Subcutaneous adipose tissue (tissue), 4 donors: ENCODE measurements around the gene CMTM3. TPM values are rescaled to one million over a fixed set of nuclear protein-coding genes. Genes with fewer than 3 reads are reported as not detected.

ENCODE experiments used
- total RNA-seq, 4 donors: library from RNA; depleted of rRNA; stranded (reverse); fragments of >200 nt; gene quantifications; one replicate each; pipeline ENCODE4 v1.1.0, GENCODE V29; 2016
- TF ChIP-seq, protein P1 (sequence below): fragments of 450-650 bp; IDR thresholded peaks from one replicate; pipeline ENCODE4 v1.5.1; 2016; ENCODE audit warnings: low read depth, mild to moderate bottlenecking, control low read depth, antibody characterized with exemption, moderate library complexity

Gene CMTM3
- total RNA-seq, 4 donors from 2014 or later: 27.5 to 101 (median 43.1) TPM

- TF ChIP-seq, protein P1, sequence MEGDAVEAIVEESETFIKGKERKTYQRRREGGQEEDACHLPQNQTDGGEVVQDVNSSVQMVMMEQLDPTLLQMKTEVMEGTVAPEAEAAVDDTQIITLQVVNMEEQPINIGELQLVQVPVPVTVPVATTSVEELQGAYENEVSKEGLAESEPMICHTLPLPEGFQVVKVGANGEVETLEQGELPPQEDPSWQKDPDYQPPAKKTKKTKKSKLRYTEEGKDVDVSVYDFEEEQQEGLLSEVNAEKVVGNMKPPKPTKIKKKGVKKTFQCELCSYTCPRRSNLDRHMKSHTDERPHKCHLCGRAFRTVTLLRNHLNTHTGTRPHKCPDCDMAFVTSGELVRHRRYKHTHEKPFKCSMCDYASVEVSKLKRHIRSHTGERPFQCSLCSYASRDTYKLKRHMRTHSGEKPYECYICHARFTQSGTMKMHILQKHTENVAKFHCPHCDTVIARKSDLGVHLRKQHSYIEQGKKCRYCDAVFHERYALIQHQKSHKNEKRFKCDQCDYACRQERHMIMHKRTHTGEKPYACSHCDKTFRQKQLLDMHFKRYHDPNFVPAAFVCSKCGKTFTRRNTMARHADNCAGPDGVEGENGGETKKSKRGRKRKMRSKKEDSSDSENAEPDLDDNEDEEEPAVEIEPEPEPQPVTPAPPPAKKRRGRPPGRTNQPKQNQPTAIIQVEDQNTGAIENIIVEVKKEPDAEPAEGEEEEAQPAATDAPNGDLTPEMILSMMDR: no peak
Measured at GRCh38 chr16:66596986-66597848, 7.3 kb upstream of the CMTM3 start.

- TF ChIP-seq, protein P1: no peak
Measured at GRCh38 chr16:66598111-66598510, 6.4 kb upstream of the CMTM3 start.

- TF ChIP-seq, protein P1: no peak
Measured at GRCh38 chr16:66599726-66600125, 4.8 kb upstream of the CMTM3 start.

- TF ChIP-seq, protein P1: no peak
Measured at GRCh38 chr16:66600477-66600876, 4.0 kb upstream of the CMTM3 start.

DNA sequence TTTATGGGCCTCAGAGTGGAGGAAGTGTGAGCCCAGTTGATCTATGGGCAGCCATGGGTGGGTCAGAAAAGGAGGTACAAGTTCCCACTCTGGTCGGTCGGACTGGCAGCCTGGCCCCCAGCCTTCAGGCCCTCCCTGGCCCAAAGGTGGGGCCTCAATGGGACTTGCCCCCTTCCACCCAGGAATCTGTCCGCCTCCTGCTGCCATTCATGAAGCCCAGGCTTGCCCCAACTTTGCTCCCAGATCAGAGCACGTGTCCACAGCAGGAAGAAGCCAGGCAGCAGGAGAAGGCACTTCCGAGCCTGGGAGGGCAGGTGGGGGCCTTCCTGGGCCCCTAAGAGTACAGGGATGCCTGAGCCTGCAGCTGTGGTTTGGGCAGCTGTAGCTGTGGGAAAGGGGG, 3.0 kb upstream of the CMTM3 start:
- TF ChIP-seq, protein P1: no peak

GRCh38 chr16:66603537-66604375, 748 bp upstream of the CMTM3 start:
- TF ChIP-seq, protein P1: no peak
